Measurements from ENCODE around the gene RAP1GAP. TPM values are rescaled to one million over a fixed set of nuclear protein-coding genes. Genes with fewer than 3 reads are reported as not detected.
A peak's percentile ranks its signal among the peaks of the same experiment; 100 is the strongest.

RAP1GAP gene
- polyA plus RNA-seq, 1 donor from 2014 or later: 9.8 TPM

DNA sequence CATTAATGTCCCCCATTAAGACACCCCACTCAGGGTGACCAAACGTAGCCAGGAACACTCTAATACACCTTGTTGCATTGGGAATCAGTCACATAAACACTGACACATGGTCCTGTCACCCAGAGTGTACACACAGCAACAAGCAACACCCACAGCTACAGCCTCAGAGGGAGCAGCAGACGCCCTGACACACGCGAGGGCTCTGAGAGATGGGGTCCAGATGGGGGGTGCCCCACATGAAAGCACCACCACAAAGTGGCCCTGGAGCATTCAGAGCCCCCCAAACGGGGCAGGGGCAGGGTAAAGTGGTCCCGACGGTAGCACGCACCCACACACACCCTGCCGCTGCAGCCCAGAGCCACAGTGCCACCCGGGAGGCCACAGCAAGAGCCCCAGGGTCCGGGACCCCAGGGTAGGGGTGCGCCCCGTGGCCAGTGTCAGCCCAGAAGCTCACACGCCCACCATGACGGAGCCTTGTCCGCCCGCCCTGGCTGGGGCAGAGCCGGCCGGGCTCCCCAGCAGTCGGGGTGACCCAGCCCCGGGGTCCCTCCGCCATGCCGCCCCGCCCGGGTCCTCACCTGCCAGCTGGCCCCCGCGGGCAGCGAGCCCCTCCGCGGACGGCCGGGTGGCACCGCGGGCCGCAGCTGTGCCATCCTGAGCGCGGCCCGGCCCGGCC is 47.3 kb downstream of the RAP1GAP start:
- H2AFZ ChIP-seq (ENCODE audit: low read depth, low read length): no peak overlapping the region
- no peaks in the 10 kb centered on the region for H3K9me3 ChIP-seq (ENCODE audit: low read length)
- no peaks in the 10 kb centered on the region for H3F3A ChIP-seq (ENCODE audit: insufficient read depth, low read length, poor library complexity, severe bottlenecking)
- no peak overlapping the region for H3K4me3 ChIP-seq (ENCODE audit: low read length)
- peaks cover 11% of the 10 kb centered on the region for H3K27me3 ChIP-seq (ENCODE audit: insufficient read depth, low read depth, low read length)
- H3K27ac ChIP-seq (ENCODE audit: low read length): no peak overlapping the region
- H3K4me2 ChIP-seq (ENCODE audit: low read length): no peak overlapping the region
- no peaks in the 10 kb centered on the region for H3K9me2 ChIP-seq (ENCODE audit: insufficient read depth, low read length)
- no peak overlapping the region for H3K9ac ChIP-seq (ENCODE audit: low read length)
- H3K36me3 ChIP-seq (ENCODE audit: insufficient read depth, low read length): no peaks in the 10 kb centered on the region
- H4K20me1 ChIP-seq (ENCODE audit: insufficient read depth): no peaks in the 10 kb centered on the region
- H3K79me2 ChIP-seq (replicated peaks; ENCODE audit: insufficient read depth, low read length): no peaks in the 10 kb centered on the region
- TF ChIP-seq POLR2AphosphoS5 (IDR thresholded peaks at IDR 0.05): no peak
- no peak for TF ChIP-seq TAF1 (IDR thresholded peaks at IDR 0.05; ENCODE audit: low read depth)
- TF ChIP-seq RAD21 (conservative IDR thresholded peaks at IDR 0.05): no peak
- TF ChIP-seq REST (IDR thresholded peaks at IDR 0.05; ENCODE audit: borderline replicate concordance): no peak
- TF ChIP-seq SMC3 (conservative IDR thresholded peaks at IDR 0.05; ENCODE audit: poor library complexity): no peak
- no peak for TF ChIP-seq EP300 (conservative IDR thresholded peaks at IDR 0.05; ENCODE audit: poor library complexity, severe bottlenecking)
- TF ChIP-seq, protein P1, sequence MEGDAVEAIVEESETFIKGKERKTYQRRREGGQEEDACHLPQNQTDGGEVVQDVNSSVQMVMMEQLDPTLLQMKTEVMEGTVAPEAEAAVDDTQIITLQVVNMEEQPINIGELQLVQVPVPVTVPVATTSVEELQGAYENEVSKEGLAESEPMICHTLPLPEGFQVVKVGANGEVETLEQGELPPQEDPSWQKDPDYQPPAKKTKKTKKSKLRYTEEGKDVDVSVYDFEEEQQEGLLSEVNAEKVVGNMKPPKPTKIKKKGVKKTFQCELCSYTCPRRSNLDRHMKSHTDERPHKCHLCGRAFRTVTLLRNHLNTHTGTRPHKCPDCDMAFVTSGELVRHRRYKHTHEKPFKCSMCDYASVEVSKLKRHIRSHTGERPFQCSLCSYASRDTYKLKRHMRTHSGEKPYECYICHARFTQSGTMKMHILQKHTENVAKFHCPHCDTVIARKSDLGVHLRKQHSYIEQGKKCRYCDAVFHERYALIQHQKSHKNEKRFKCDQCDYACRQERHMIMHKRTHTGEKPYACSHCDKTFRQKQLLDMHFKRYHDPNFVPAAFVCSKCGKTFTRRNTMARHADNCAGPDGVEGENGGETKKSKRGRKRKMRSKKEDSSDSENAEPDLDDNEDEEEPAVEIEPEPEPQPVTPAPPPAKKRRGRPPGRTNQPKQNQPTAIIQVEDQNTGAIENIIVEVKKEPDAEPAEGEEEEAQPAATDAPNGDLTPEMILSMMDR (IDR thresholded peaks at IDR 0.05; ENCODE audit: poor library complexity, severe bottlenecking): no peak
- TF ChIP-seq MXI1 (conservative IDR thresholded peaks at IDR 0.05; ENCODE audit: poor library complexity, severe bottlenecking): no peak
- no peak for TF ChIP-seq EZH2 (IDR thresholded peaks at IDR 0.05; ENCODE audit: borderline replicate concordance, insufficient read depth, low read length, poor library complexity, severe bottlenecking)

DNA sequence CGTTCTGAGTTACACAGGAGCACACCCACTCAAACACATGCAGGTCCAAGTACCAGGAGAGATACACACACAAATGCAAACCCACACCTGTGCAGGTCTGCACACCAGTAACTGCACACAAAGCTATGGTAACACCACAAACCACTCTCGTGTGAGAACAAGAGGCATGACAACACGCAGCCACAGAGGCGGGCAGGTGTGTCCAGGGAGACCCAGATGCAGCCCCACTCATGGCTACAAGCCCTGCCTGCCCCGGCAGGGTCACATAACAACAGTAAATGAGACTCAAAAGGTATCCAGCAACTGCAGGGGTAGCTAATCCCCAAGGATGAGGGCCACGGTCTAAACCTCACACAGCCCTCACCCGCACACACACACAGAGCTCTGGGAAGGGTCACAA is 48.1 kb downstream of the RAP1GAP start:
- H3K9ac ChIP-seq (ENCODE audit: low read length): no peak overlapping the region
- H3K79me2 ChIP-seq (replicated peaks; ENCODE audit: insufficient read depth, low read length): no peaks in the 10 kb centered on the region
- no peak overlapping the region for H3K4me2 ChIP-seq (ENCODE audit: low read length)
- no peak overlapping the region for H2AFZ ChIP-seq (ENCODE audit: low read depth, low read length)
- H3K9me3 ChIP-seq (ENCODE audit: low read length): no peaks in the 10 kb centered on the region
- no peaks in the 10 kb centered on the region for H3K9me2 ChIP-seq (ENCODE audit: insufficient read depth, low read length)
- TF ChIP-seq TAF1 (IDR thresholded peaks at IDR 0.05; ENCODE audit: low read depth) (no peak), MXI1 (conservative IDR thresholded peaks at IDR 0.05; ENCODE audit: poor library complexity, severe bottlenecking) (no peak), EZH2 (IDR thresholded peaks at IDR 0.05; ENCODE audit: borderline replicate concordance, insufficient read depth, low read length, poor library complexity, severe bottlenecking) (no peak), EP300 (conservative IDR thresholded peaks at IDR 0.05; ENCODE audit: poor library complexity, severe bottlenecking) (no peak), REST (IDR thresholded peaks at IDR 0.05; ENCODE audit: borderline replicate concordance) (no peak)
- TF ChIP-seq, protein P1 (IDR thresholded peaks at IDR 0.05; ENCODE audit: poor library complexity, severe bottlenecking): no peak
- H3K4me3 ChIP-seq (ENCODE audit: low read length): peak overlapping the region; percentile 15
- H3K36me3 ChIP-seq (ENCODE audit: insufficient read depth, low read length): no peaks in the 10 kb centered on the region
- no peak overlapping the region for H3K27ac ChIP-seq (ENCODE audit: low read length)
- peaks cover 11% of the 10 kb centered on the region for H3K27me3 ChIP-seq (ENCODE audit: insufficient read depth, low read depth, low read length)
- H3F3A ChIP-seq (ENCODE audit: insufficient read depth, low read length, poor library complexity, severe bottlenecking): no peaks in the 10 kb centered on the region
- H4K20me1 ChIP-seq (ENCODE audit: insufficient read depth): no peaks in the 10 kb centered on the region

Data from neural cell (in vitro differentiated cells).